Left ventricle myocardium superior (tissue), 1 donor: ENCODE measurements around the gene EGFL7. TPM values are rescaled to one million over a fixed set of nuclear protein-coding genes. Genes with fewer than 3 reads are reported as not detected.
"Not testable (repeated sequence)": the region's sequence is repeated elsewhere in the genome, so short reads cannot be mapped to it uniquely, and the experiment has no call there.

Source experiments
- ATAC-seq: fragments of 200-7000 bp; cut with Tn5 transposase; one replicate; pipeline ENCODE4 v1.9.1; 2020; ENCODE audit warnings: mild to moderate bottlenecking, moderate library complexity
- DNase-seq: peaks from one replicate; pipeline ENCODE4 v3.0.0-alpha.2; 2020
- intact Hi-C: fragments of 100-400 bp; cut with micrococcal nuclease; formaldehyde crosslinking; loops from one replicate; pipeline ENCODE4 v1.11.0; 2022
- total RNA-seq: library from RNA; stranded (reverse); fragmentation: NEBNext Ultra II Directional; extraction: Animal tissue kit (Norgen Biotek cat#: 25700); gene quantifications from one replicate; pipeline ENCODE4 v1.2.1, GENCODE V29; 2021
- donor health status: DM: no; HTN: yes; CAD: no; lungs with severe emphysema.

EGFL7 gene
- total RNA-seq, 1 donor from 2014 or later: 63.8 TPM

DNA sequence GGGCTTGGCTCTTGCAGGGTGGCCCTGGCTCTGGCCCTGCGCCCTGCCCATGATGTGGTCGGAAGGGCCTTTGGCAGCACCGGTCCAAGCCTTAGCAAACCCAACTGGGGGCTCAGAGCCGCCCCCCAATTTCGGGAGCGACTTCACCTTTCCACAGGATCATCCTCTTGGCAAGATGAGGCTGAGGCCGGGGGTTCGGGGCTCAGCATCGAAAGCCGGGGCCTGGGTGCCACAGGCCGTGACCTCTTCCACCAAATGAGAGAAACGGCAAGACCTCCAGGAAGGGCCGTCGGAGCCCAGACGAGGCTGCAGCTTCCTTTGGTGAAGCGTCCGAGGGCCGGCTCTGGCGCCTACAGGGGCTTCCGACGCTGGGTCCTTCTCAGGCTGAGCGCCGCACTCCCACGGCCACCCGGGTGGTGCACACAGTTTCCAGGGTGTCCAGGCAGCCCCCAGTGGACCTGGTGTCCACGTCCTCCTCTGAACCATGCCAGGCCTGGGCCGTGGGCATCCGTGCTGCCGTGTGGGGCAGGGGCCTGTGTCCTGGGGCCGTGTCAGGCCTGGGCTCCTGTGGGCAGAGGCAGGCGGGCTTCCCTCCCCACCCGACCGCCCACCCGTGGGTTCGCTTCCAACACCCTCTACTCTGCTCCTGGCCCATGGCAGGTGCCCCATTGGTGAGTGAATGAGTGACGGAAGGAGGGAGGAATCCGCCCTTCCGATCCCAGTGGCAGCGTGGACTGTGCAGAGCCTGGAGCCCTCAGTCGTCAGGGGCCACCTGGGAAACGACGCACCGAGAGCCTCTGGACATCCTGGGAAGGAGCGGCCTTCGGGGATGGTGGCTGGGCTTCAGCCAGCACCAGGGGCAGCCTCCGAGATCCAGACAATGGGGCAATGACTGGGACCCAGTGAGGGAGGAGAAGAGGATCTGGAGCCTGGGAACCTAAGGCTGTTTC is 29.7 kb downstream of the EGFL7 start:
- intact Hi-C loops: no loop called here
- ATAC-seq: no peak
- DNase-seq: no peak

DNA sequence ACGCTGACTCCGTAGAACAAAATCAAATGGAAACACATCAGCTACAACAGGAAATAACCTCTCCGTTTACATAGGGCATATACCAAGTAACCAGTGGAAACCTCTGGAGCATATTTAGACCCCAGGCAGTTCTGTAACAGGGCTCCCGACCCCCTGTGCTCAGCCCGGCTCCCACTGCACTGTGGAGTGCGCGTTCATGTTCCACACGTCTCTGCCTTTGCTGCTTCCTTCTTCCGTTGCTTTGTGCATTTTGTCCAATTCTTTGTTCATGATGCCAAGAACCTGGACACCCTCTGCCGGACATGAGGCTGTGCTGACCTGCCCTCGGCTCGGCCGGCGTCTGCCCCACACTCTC is 30.4 kb downstream of the EGFL7 start:
- ATAC-seq (no peak), DNase-seq (no peak)
- intact Hi-C loops: no loop called here

DNA sequence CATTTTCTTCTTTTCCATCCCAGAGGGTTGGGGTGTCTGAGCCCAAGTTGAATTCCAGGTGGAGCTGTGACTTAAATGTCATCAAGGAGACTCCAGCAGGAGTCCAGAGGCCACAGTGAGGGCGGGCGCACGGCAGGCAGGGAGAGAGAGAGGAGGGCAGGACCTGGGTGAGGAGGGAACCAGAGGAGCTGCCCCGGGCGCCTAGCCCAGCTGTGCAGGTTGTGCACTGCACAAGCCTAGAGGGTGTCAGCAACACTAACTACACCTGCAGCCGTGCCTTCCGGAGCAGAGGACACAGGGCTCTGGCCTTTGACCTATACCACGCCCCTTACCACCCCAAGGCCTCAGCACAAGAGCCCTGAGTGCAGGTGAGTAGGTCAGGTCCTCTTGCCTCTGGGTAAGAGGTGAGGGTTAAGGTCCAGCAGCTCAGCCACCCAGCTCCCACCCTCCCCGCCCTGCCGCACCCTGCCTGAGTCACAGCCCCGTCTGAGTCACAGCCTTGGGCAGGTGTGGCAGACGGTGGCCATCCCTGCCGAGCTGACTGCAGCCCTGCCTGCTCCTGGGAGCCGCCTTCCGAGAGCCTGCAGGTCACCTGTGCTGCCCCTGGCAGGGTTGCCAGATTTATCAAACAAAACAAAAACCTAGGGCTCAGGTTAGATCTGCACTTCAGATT is 30.9 kb downstream of the EGFL7 start:
- ATAC-seq (no peak), DNase-seq (no peak)
- intact Hi-C loops: no loop called here

DNA sequence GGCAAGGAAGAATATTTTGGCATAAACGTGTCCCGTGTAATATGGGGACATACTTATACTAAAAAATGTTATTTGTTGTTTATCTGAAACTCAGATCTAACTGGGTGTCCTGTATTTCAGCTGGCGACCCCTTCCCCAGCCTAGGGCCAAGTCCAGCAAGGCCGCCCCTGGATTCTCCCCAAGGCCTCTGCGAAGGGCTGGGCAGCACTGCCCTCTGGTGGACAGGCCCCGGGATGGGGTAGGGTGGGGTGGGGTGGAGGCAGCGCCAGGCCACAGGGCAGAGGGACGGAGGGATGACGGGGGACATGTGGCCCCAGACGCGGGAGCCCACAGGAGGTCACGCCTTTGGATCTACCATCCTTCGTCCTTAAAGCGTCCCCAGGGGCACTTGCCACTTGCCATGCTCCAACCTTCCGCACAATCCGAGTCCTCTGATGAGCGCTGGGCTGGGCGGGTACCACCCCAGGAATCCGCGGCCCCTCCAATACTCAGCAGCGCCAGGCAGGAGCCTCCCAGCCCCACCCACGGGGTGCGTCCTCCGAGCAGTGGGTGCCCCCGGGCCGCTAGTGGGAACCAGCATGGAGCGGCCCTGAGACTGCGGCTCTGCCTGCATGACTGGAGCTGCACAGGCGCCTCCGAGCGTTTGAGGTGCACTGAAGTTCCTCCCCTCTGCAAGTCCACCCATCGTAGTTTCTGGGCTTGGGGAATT is 31.6 kb downstream of the EGFL7 start:
- intact Hi-C loops: no loop called here
- DNase-seq (peak; percentile 80), ATAC-seq (peak; percentile 35)

DNA sequence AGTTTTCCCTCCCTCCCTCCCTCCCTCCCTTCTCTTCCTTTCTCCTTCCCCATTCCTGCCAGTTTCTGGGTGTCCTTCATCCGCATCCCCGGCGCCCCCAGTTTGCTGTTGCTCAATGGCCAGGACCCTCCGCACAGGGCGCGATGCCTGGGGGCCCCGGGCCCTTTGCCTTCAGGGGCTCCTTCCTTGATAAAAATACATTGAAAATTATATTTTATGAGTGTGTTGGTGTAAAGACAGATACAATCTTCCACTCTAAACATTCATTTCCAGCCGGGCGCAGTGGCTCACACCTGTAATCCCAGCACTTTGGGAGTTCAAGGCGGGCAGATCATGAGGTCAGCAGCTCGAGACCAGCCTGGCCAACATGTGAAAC is 32.1 kb downstream of the EGFL7 start:
- intact Hi-C loops: no loop called here
- ATAC-seq (no peak), DNase-seq (no peak)

DNA sequence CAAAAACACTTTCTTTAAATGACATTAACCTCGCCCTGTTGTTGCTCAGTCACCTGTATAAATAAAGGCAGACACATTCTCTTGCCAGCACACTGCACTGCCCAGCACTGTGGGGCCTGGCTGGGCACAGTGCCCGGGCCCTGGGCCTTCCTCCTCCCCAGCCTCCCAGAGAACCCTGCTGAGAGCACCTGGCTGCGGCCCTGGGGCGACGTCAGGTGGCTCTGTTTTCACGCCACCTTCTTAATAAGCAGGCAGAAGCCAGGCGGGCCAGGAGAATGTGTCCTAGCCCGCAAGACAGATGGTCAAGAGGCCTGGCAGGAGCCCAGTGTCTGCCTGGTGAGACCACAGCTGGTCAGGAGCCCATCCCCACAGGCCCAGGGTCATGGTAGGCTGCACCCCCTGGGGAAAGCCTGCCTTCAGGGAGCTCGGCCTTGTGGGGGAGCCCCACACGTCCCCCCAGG is 32.7 kb downstream of the EGFL7 start:
- ATAC-seq (peak; percentile 53), DNase-seq (peak; percentile 75)
- intact Hi-C loops: no loop called here

DNA sequence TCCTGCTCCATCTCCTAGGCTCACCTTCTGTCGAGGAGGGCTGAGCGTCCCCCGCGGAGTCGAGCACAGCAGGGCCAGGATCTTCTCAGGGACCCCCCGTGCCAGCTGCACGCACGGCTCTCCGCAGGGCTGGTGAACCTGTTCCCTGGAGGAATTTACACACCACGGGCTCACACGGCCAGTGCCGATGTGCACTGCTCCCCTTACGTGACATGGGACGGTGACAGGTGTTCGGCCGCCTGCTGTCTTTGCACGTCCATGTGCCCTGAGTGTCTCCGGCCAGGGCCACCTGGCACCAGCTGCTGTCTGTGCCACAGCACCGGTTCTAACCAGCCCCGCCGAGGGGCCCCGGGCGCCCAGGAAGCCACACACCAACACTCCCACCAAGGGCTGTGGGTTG is 33.2 kb downstream of the EGFL7 start:
- DNase-seq (no peak), ATAC-seq (no peak)
- intact Hi-C loops: no loop called here

DNA sequence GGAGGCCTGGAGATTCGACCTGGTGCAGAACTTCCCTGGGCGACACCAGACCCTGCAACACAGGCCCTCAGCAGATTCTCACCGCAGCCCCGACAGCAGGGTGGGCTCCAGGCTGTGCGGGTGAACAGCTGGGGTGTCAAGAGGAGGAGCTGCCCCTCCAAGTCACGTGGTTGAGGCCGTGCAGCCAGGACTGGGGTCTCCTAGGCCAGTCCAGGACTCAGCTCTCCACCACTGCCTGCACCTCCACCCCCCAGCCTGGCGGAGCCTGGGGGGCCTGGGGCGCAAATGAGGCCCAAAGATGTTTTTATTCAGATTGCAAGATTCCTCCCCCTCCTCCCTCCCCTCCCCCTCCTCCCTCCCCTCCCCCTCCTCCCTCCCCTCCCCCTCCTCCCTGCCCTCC is 33.8 kb downstream of the EGFL7 start:
- no peak for ATAC-seq
- intact Hi-C loops: no loop called here
- DNase-seq: no peak

DNA sequence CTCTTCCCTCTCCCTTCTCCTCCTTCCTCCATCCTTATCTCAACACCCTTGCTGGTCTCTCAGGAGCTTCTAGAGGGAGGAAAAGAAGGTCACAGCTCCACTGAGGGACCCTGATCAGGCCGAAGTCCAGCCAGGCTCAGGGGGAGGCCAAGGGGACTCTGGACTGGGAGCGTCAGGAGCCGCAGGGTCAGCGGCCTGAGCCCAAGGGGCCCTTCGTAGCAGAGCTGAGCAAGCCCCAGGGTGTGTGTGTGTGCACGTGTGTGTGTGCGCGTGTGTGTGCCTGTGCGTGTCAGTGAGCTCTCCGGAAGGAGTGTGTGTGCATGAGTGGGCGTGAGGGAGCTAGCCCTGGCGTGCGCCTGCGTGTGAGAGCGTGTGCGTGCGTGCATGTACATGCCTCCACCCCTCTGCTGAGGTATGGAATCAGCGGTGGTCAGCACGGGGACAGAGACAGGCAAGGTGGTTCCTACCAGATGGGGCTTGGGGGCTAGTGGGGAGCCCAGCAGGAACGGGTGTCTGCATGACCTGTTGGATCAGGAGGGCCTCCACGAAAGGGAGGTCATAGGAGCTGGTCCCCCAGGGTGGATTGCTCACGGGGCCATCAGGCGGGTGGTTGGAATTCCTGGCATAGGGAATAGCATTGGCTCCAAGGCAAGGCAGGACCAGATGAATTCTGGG is 34.6 kb downstream of the EGFL7 start:
- no peak for ATAC-seq
- intact Hi-C loops: no loop called here
- DNase-seq: no peak

DNA sequence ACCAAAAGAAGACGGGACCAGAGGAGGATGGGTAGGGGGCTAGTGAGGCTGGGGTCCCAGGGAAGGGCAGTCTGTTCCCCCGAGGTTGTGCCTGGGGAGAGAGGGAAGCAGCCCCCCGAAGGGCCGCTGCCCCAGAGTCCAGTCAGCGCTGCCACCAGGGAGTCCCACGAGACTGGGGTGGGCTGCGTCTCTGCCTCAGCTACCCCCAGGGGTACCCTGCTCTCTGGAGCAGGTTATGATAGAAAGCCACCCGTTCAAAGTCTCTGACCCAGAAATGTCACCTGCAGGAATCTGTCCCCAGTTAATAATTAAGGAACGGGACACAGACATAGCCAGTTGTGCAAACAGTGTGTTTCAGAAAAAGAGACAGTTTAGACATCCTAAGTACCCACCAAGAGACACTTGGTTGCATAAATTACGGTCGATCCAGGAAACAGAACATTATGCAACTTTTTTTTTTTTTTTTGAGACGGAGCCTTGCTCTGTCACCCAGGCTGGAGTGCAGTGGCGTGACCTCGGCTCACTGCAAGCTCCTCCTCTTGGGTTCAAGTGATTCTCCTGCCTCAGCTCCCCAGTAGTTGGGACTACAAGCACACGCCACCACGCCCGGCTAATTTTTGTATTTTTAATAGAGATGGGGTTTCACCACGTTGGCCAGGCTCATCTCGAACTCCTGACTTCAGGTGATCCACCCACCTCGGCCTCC is 35.3 kb downstream of the EGFL7 start:
- no peak for ATAC-seq
- intact Hi-C loops: no loop called here
- no peak for DNase-seq

DNA sequence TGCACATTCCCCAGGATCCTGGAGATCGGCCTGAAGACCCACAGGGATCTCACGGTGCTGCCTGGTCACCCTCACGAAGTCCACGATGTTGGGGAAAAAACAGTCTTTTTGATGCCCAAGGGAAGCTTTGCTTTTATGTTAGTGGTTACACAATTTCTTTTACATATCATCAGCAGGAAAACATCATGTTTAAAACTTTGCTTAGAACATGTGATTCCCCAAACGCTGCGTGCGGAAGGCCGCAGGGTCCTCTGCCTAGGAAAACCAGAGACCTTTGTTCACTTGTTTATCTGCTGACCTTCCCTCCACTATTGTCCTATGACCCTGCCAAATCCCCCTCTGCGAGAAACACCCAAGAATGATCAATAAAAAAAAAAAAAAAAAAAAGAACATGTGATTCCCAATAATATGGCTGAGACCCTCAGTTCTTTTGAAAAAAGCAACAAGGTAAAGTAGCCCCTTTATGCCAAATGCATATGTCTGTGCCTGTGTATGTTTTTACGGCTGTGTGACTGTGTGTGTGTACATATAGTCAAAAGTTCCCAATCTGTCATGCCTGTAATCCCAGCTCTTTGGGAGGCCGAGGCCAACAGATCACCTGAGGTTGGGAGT is 36.0 kb downstream of the EGFL7 start:
- intact Hi-C loops: no loop called here
- DNase-seq: no peak
- no peak for ATAC-seq

DNA sequence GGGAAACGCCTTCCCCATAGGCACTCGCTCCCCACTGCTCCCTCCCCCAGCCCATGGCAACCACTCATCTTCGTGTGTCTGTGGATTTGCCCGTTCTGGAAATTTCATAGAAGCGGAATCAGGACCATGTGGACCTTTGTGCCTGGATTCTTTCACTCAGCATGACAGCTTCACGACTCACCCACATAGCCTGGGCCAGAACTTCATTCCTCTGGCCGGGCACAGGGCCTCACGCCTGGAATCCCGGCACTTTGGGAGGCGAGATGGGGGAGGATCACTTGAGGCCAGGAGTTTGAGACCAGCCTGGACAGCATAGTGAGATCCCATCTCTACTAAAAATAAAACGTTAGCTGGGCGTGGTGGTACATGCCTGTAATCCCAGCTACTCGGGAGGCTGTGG is 37.6 kb downstream of the EGFL7 start:
- ATAC-seq: no peak
- intact Hi-C loops: no loop called here

DNA sequence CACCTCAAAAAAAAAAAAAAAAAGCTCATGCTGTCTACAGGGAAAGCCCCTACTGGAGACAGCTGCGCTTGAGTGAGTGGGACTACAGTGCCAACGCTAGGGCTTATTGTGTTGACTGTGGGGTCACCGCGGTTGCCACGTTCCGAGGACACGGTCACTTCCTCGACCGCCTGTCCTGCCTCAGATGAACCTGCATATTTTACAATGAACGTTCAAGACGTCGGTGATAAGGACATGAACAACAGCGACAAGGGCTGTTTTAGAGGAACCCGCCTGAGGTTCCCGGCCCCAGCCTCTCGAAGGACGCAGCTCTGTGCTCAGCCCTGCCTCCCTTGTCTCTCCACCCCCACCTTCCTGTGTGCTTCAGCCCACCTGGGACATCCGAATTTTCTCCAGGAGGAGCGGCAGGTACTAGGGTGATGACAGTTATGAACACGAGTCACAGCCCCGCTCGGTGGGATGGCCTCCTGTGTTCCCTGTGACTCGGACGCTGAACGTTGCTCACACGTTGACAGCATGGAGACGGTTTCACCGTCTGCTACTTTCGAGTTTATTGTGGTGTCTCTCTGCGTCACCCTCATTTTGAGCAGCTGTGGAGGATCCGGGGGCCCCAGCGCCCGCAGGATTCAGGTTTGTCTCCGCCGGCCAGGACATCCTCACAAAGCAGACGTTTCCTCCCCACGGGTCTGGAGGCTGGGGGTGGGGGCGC is 38.4 kb downstream of the EGFL7 start:
- intact Hi-C loops: no loop called here
- ATAC-seq (no peak), DNase-seq (peak; percentile 26)

More for the DNA sequence above, 37.6 kb downstream of the EGFL7 start:
- DNase-seq: no peak

DNA sequence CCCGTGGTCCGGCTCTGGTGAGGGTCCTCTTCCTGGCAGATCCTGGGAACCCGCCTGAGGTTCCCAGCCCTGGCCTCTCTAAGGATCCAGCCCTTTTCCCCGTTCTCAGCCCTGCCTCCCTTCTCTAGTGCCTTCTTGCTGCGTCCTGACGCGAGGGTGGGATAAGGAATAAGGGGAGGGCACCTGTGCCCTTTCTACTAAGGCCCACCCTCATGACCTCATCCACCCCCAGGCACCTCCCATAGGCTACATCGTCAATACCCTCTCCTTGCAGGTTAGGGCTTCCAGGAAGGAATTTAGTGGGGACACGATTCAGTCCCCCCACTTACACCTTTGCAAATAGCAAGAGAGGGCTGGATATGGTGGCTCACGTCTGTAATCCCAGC is 38.9 kb downstream of the EGFL7 start:
- ATAC-seq: no peak
- intact Hi-C loops: no loop called here
- DNase-seq: no peak

DNA sequence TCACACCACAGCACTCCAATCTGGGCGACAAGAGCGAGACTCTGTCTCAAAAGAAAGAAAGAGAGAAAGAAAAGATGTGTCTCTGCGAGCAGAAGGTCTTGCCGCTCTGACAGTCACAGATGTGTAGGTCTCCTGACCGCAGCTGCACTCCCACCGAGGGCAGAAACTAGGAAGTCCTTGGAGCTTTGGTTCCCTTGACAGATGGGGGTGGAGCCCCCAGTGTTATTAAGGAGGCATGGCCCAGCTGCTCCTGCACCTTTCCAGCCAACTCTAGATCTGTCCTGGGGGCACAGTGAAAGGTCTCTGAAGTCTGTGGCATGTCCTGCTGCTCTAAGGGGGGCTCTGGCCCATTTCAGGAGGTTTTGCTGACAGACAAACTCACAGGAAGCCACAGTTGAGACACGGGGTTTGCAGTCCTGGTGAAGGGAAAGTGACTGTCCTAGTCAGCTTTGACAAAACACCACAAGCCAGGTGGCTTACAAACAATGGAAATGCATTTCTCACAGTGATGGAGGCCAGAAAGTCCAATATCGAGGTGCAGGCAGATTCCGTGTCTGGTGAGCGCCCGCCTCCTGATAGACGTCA is 40.7 kb downstream of the EGFL7 start:
- ATAC-seq (no peak), DNase-seq (no peak)
- intact Hi-C loops: no loop called here

DNA sequence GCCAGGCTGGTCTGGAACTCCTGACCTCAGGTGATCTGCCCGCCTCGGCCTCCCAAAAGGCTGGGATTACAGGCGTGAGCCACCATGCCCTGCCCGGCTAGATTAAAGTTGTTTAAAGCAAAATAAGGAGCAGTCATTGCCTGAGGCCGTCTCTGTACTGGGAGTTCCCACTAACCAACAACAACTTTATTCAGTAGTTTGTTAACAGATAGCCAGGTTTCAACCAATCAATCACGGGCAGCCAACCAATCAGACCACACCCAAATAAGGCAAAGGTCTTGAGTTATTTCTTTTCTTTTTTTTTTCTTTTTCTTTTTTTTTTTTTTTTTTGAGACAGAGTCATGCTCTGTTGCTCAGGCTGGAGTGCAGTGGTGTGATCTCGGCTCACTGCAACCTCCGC is 42.0 kb downstream of the EGFL7 start:
- DNase-seq, intact Hi-C loops, ATAC-seq: not testable (repeated sequence)

DNA sequence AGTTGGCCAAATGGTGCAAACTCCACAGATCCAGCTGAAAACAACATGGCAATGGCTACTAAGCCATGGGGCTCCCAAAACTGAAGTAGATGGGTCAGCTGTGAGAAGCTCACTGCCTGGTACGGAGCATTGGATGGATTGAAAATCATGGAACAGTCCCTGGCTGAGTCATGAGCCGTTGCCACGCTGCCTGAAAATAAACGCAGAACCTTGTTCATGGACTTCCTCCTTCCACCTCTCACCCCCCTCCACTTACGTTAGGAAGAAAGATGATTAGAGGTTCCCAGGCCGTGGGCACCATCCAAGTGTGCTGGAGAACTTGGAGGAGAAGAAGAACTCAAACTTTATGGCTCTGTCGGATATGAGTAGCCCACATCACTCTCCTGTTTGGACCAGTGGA is 42.8 kb downstream of the EGFL7 start:
- DNase-seq (no peak), ATAC-seq (no peak)
- intact Hi-C loops: no loop called here

DNA sequence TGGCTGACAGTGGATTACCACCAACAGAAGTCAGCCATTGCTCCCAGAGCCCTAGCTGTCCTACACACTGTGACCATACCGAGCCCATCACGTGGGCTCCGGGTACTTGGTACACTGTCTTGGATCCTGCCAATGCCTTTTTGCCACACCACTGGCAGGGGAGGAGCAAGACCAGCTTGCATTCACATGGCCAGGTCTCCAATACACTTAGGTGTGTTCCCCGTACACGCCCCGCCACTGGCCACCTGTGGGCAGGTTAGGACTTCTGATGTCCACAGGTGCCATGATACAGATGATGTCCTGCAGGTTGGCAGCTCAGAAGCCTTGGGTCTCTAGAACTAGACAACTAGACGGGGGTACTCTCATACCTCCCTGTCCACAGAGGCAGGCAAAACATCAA is 44.3 kb downstream of the EGFL7 start:
- no peak for ATAC-seq
- intact Hi-C loops: no loop called here
- DNase-seq: no peak
